Vagina (tissue), 2 donors: ENCODE measurements around the gene EMCN.

Experiments used
- POLR2A ChIP-seq, 2 donors: fragments of 450-650 bp; IDR thresholded peaks; one replicate each; pipeline ENCODE4 v1.6.1; 2017; ENCODE audit warnings: antibody characterized with exemption in 2 of 2, mild to moderate bottlenecking in 2 of 2, moderate library complexity in 2 of 2
- TF ChIP-seq, protein P1 (sequence below), 3 experiments: fragments of 450-650 bp in 2 of 3; fragments of 200-600 bp in 1 of 3; sonication (generic) in 1 of 3; IDR thresholded peaks; one replicate each; pipeline ENCODE4 v1.5.1; 2017 to 2019; ENCODE audit warnings: antibody characterized with exemption in 3 of 3, mild to moderate bottlenecking in 2 of 3, moderate library complexity in 2 of 3

DNA sequence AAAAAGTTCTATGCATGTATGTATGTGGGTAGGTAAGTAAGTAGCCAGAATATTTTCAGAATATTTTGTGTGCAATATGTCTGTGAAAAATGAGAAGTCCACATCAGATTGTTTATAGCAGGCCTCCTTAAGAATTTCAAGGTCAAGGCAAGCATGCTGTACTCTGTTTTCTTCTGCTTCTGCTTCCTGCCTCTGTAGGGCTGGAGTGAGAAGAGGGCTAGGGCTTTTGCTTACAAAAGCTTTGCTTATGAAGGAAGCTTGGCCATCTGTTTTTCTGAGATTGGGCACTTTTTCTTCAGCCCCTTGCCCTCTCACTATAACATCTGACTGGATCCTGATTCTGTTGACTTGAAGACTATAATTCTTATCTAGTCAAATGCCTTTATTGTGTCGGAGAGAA lies 150.4 kb downstream of the EMCN start:
- TF ChIP-seq POLR2A (IDR thresholded peaks at IDR 0.05), result no peak
- TF ChIP-seq, protein P1, sequence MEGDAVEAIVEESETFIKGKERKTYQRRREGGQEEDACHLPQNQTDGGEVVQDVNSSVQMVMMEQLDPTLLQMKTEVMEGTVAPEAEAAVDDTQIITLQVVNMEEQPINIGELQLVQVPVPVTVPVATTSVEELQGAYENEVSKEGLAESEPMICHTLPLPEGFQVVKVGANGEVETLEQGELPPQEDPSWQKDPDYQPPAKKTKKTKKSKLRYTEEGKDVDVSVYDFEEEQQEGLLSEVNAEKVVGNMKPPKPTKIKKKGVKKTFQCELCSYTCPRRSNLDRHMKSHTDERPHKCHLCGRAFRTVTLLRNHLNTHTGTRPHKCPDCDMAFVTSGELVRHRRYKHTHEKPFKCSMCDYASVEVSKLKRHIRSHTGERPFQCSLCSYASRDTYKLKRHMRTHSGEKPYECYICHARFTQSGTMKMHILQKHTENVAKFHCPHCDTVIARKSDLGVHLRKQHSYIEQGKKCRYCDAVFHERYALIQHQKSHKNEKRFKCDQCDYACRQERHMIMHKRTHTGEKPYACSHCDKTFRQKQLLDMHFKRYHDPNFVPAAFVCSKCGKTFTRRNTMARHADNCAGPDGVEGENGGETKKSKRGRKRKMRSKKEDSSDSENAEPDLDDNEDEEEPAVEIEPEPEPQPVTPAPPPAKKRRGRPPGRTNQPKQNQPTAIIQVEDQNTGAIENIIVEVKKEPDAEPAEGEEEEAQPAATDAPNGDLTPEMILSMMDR (IDR thresholded peaks at IDR 0.05), result no peak
